ENCODE results near the gene PDCD6IP.
A peak's percentile ranks its signal among the peaks of the same experiment; 100 is the strongest.

Gene PDCD6IP

DNA sequence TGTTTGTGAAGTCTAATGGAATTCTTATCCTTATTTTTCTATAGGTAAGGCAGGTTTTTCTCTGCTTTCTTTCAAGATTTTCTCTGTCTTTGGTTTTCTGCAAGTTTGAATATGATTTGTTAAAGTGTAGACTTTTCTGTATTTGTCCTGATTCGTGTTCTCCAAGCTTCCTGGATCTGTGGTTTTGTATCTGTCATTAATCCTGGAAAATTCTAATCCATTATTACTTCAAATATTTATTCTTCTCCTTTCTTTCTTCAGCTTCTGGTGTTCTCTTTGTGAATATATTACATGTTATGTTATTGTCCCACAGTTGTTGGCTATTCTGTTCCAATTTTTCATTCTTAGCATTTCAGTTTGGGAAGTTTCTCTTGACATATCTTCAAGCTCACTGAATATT is 76.4 kb downstream of the PDCD6IP start:
- TF ChIP-seq, protein P1, sequence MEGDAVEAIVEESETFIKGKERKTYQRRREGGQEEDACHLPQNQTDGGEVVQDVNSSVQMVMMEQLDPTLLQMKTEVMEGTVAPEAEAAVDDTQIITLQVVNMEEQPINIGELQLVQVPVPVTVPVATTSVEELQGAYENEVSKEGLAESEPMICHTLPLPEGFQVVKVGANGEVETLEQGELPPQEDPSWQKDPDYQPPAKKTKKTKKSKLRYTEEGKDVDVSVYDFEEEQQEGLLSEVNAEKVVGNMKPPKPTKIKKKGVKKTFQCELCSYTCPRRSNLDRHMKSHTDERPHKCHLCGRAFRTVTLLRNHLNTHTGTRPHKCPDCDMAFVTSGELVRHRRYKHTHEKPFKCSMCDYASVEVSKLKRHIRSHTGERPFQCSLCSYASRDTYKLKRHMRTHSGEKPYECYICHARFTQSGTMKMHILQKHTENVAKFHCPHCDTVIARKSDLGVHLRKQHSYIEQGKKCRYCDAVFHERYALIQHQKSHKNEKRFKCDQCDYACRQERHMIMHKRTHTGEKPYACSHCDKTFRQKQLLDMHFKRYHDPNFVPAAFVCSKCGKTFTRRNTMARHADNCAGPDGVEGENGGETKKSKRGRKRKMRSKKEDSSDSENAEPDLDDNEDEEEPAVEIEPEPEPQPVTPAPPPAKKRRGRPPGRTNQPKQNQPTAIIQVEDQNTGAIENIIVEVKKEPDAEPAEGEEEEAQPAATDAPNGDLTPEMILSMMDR (IDR thresholded peaks at IDR 0.05): no peak
- TF ChIP-seq ZFX (IDR thresholded peaks at IDR 0.05; ENCODE audit: borderline replicate concordance): no peak
- no peak overlapping the region for H3K27ac ChIP-seq

DNA sequence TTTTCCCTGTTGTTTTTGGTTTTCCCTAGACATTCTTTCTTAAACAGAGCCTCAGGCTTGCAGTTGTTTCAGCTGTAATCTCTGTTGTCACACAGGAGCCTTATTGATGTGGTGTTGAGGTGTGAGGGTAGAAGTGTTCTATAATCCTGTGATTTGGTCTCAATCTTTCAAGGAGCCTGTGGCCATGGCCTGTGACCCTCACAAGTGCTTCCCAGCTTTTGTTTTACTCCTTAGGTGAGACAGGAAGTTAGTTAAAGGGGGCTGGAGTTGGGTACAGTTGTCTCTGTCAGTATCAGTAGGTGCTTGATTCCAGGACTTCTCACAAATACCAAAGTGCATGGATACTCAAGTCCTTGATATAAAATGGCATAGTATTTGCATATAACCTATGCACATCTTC is 77.2 kb downstream of the PDCD6IP start:
- no peak for TF ChIP-seq ZFX (IDR thresholded peaks at IDR 0.05; ENCODE audit: borderline replicate concordance)
- TF ChIP-seq, protein P1 (IDR thresholded peaks at IDR 0.05): no peak

DNA sequence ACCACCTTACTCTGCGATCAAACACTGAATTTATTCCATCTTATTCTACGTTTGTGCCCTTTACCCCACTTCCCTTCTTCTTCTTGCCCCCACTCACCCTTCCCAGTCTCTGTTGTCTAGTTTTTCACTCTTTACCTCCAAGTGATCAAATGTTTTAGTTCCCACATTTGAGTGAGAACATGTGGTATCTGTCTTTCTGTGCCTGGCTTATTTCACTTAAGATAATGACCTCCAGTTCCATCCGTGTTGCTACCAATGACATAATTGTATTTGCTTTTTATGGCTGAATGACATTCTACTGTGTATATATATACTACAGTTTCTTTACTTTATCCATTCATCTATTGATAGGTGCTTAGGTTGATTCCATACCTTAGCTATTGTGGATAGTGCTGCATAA is 78.8 kb downstream of the PDCD6IP start:
- H3K27ac ChIP-seq: no peak overlapping the region
- no peak for TF ChIP-seq ZFX (IDR thresholded peaks at IDR 0.05; ENCODE audit: borderline replicate concordance)
- TF ChIP-seq, protein P1 (IDR thresholded peaks at IDR 0.05): no peak

More for the DNA sequence above, 77.2 kb downstream of the PDCD6IP start:
- H3K27ac ChIP-seq: no peak overlapping the region

DNA sequence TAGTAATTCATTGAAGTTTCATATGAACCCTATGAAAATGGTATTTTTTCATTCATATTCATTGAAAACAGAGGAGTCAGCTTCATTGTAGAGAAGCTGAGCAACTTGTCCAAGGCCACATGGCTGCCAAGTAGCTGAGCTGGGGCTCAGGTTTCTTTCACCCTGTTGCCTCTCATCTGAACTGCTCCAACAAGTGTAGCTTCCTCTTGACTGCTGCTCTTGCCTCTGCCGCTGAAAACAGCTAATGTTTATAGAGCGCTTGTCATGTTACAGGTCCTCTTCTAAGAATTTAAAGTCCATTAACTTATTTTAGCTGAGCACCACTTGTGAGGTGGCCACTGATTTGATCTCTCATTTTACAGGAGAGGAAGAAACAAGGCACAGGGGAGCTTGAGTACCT is 81.1 kb downstream of the PDCD6IP start:
- H3K27ac ChIP-seq: no peak overlapping the region
- no peak for TF ChIP-seq ZFX (IDR thresholded peaks at IDR 0.05; ENCODE audit: borderline replicate concordance)
- TF ChIP-seq, protein P1 (IDR thresholded peaks at IDR 0.05): no peak

DNA sequence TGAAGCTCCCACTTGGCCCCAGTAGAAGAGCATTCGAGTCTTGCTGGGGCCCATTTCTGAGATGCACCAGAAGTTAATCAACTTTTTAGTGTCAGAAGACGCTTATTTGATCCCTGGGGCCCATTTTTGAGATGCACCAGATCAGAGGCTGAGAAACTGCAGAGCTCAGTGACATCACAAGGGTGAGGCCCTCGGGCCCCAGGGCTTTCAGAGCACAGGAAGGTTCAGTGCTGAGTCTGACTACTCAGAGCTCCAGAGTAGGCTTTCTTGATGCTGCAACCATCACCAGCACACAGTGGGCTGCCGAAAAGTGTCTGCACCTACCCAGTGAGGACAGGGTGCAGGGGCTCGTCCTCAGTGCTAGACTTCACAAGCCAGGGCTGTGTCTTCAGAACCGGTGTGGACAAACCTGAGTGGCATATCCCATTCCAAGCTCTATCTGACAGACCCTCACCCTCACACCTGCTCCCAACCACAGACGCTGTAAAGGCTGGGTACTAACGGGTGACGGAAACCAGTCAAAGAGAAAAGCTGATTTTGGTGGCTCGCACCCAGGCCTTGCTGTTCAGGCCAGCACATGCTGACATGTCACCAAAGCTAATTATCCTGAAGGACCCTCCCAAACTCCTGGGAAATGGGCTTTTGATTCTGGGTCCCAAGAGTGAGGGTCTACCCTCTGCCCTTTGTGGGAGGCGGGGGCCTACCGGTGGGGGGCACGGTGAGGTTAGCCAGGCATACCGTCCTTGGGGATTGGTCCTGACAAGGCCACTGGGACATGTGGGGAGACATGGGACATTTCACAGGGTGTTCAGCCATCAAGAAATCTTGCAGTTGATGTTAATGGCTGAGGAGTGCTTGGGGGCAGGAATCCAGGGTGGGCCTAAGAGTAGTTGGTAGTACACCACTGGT is 83.0 kb downstream of the PDCD6IP start:
- TF ChIP-seq ZFX (IDR thresholded peaks at IDR 0.05; ENCODE audit: borderline replicate concordance): no peak
- TF ChIP-seq, protein P1 (IDR thresholded peaks at IDR 0.05): no peak
- no peak overlapping the region for H3K27ac ChIP-seq

DNA sequence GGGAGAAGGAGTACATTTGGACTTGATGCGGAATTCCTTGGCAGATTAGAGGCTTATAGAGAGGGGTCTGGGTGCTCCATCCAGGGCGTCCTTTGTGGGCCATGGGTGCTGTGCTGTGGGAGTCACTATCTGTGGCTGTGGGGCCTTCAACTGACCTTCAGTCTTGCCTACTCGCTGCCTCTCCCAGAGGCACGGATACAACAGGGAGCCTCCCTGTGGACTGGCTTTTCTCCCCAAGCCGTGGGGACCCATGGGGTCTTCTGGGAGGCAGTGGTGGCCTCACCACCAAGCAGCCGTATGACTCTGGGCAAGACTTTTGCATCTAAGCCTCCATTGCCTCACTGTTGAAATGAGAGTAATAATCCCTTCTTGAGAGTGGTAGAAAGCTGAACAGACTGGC is 83.9 kb downstream of the PDCD6IP start:
- H3K27ac ChIP-seq: no peak overlapping the region
- TF ChIP-seq, protein P1 (IDR thresholded peaks at IDR 0.05): no peak
- no peak for TF ChIP-seq ZFX (IDR thresholded peaks at IDR 0.05; ENCODE audit: borderline replicate concordance)

DNA sequence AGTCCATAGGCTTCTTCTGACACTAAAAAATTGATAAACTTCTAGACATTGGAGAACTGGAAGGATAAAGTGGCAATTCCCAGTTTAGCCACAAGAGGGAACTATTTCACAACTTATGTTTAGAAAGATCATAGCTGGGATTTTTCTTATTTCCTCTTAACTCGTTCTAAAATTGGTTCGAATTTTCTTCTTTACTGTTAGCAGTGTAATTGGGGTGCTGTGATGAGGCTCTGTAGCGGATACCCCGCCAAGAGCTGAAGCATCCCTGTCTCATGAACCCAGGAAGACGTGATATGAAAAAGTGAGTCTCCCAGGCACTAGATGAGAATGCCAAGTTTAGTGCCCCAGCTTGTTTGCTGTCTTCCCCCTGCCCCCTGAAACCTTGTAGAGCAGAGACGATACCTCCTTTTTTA is 85.1 kb downstream of the PDCD6IP start:
- TF ChIP-seq, protein P1 (IDR thresholded peaks at IDR 0.05): peak; percentile 74
- TF ChIP-seq ZFX (IDR thresholded peaks at IDR 0.05; ENCODE audit: borderline replicate concordance): no peak
- H3K27ac ChIP-seq: peak overlapping the region; percentile 33; the same call in 1 of the 2 replicates
